Measurements from ENCODE around the gene HLA-DPB1. TPM values are rescaled to one million over a fixed set of nuclear protein-coding genes. Genes with fewer than 3 reads are reported as not detected.

Gene HLA-DPB1
- total and polyA plus RNA-seq, 2 donors (not counting 1 experiment from before 2014, with no cell fraction given), result 1.3 to 11.5 TPM

- H3K4me1 ChIP-seq (ENCODE audit: control insufficient read depth, extremely low read depth, insufficient read depth, low read length), result peaks cover 3% of the 10 kb centered on the region
- H4K20me1 ChIP-seq (ENCODE audit: control insufficient read depth, extremely low read depth, insufficient read depth, low read length), result no peaks in the 10 kb centered on the region
- DNase-seq (ENCODE audit: low read depth in 2 of 2), result no peak
- TF ChIP-seq, protein P1, sequence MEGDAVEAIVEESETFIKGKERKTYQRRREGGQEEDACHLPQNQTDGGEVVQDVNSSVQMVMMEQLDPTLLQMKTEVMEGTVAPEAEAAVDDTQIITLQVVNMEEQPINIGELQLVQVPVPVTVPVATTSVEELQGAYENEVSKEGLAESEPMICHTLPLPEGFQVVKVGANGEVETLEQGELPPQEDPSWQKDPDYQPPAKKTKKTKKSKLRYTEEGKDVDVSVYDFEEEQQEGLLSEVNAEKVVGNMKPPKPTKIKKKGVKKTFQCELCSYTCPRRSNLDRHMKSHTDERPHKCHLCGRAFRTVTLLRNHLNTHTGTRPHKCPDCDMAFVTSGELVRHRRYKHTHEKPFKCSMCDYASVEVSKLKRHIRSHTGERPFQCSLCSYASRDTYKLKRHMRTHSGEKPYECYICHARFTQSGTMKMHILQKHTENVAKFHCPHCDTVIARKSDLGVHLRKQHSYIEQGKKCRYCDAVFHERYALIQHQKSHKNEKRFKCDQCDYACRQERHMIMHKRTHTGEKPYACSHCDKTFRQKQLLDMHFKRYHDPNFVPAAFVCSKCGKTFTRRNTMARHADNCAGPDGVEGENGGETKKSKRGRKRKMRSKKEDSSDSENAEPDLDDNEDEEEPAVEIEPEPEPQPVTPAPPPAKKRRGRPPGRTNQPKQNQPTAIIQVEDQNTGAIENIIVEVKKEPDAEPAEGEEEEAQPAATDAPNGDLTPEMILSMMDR (conservative IDR thresholded peaks at IDR 0.05 in 1 of 2, IDR thresholded peaks at IDR 0.05 in 1 of 2; ENCODE audit: low read depth in 1 of 2, low read length in 2 of 2), result no peak
- no peak for TF ChIP-seq EZH2 (IDR thresholded peaks at IDR 0.05; ENCODE audit: low read length, missing control alignments)
- no peak overlapping the region for H3K4me3 ChIP-seq (replicated peaks in 1 of 4; ENCODE audit: control extremely low read depth in 1 of 4, insufficient read depth in 1 of 4, low read depth in 3 of 4, low read length in 4 of 4)
- H3K4me2 ChIP-seq (ENCODE audit: extremely low read depth, insufficient read depth, low read length), result no peak overlapping the region
- no peak overlapping the region for H2AFZ ChIP-seq (ENCODE audit: low read length)
- H3K27me3 ChIP-seq (ENCODE audit: control insufficient read depth, insufficient read depth, low read length), result peaks cover 3% of the 10 kb centered on the region
- no peaks in the 10 kb centered on the region for H3K9me3 ChIP-seq (ENCODE audit: control insufficient read depth, insufficient read depth, low read depth, low read length)
- no peak overlapping the region for H3K9ac ChIP-seq (ENCODE audit: insufficient read depth, low read length)
- H3K79me2 ChIP-seq (ENCODE audit: control insufficient read depth, insufficient read depth, low read length), result no peaks in the 10 kb centered on the region
- H3K27ac ChIP-seq (ENCODE audit: insufficient read depth, low read length), result no peak overlapping the region
- no peaks in the 10 kb centered on the region for H3K36me3 ChIP-seq (ENCODE audit: control insufficient read depth, insufficient read depth, low read length)
Measured at GRCh38 chr6:33076406-33076934, 680 bp downstream of the HLA-DPB1 start.

DNA sequence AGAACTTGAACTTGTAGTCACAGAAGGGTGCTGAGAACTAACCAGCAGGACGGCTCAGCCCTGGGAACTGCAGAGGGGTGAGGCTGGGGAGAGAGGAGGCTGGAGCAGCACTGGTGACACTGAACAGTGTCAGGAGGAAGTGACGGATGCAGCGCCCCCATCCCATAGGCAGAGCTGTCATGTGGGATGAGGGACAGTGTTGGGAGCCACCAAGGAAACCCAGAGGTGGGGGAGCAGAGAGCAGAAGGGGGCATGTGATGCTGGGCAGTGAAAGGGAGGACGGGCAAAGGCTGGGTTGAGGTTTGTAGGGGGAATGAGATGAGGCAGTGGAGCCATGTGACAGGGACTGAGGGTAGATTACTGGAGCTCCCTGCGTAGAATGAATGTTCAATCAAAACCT, 2.1 kb downstream of the HLA-DPB1 start:
- DNase-seq (ENCODE audit: low read depth in 2 of 2), result no peak
- no peaks in the 10 kb centered on the region for H3K27me3 ChIP-seq (ENCODE audit: control insufficient read depth, insufficient read depth, low read length)
- H3K9me3 ChIP-seq (ENCODE audit: control insufficient read depth, insufficient read depth, low read depth, low read length), result no peaks in the 10 kb centered on the region
- peaks cover 3% of the 10 kb centered on the region for H3K4me1 ChIP-seq (ENCODE audit: control insufficient read depth, extremely low read depth, insufficient read depth, low read length)
- H3K27ac ChIP-seq (ENCODE audit: insufficient read depth, low read length), result no peak overlapping the region
- H3K4me3 ChIP-seq (replicated peaks in 1 of 4; ENCODE audit: control extremely low read depth in 1 of 4, insufficient read depth in 1 of 4, low read depth in 3 of 4, low read length in 4 of 4), result no peak overlapping the region
- H3K9ac ChIP-seq (ENCODE audit: insufficient read depth, low read length), result no peak overlapping the region
- H4K20me1 ChIP-seq (ENCODE audit: control insufficient read depth, extremely low read depth, insufficient read depth, low read length), result no peaks in the 10 kb centered on the region
- H3K79me2 ChIP-seq (ENCODE audit: control insufficient read depth, insufficient read depth, low read length), result no peaks in the 10 kb centered on the region
- no peak overlapping the region for H3K4me2 ChIP-seq (ENCODE audit: extremely low read depth, insufficient read depth, low read length)
- no peaks in the 10 kb centered on the region for H3K36me3 ChIP-seq (ENCODE audit: control insufficient read depth, insufficient read depth, low read length)
- TF ChIP-seq EZH2 (IDR thresholded peaks at IDR 0.05; ENCODE audit: low read length, missing control alignments), result no peak
- TF ChIP-seq, protein P1 (conservative IDR thresholded peaks at IDR 0.05 in 1 of 2, IDR thresholded peaks at IDR 0.05 in 1 of 2; ENCODE audit: low read depth in 1 of 2, low read length in 2 of 2), result no peak
- H2AFZ ChIP-seq (ENCODE audit: low read length), result no peak overlapping the region

DNA sequence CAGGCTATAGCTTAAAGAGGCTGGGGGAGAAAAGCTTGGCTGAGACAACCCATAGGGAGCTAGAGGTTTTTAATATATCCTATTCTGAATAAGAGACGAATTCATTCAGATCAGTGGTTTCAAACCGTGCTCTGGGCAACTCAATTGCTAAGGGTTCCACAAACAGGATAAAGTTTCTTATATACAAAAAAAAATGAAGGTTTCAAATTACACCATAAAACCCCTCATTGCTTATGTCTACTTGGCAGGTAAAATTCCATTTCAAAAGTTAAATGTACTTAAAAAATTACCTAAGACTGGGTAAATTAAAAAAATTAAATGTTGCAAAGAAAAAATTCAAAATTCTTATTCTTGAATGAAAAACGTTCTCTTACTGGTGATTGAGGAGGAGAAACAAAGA, 2.7 kb downstream of the HLA-DPB1 start:
- H3K27ac ChIP-seq (ENCODE audit: insufficient read depth, low read length), result no peak overlapping the region
- H4K20me1 ChIP-seq (ENCODE audit: control insufficient read depth, extremely low read depth, insufficient read depth, low read length), result no peaks in the 10 kb centered on the region
- H3K36me3 ChIP-seq (ENCODE audit: control insufficient read depth, insufficient read depth, low read length), result no peaks in the 10 kb centered on the region
- no peak overlapping the region for H3K9ac ChIP-seq (ENCODE audit: insufficient read depth, low read length)
- no peak for DNase-seq (ENCODE audit: low read depth in 2 of 2)
- H3K79me2 ChIP-seq (ENCODE audit: control insufficient read depth, insufficient read depth, low read length), result no peaks in the 10 kb centered on the region
- no peaks in the 10 kb centered on the region for H3K9me3 ChIP-seq (ENCODE audit: control insufficient read depth, insufficient read depth, low read depth, low read length)
- H3K27me3 ChIP-seq (ENCODE audit: control insufficient read depth, insufficient read depth, low read length), result no peaks in the 10 kb centered on the region
- no peak overlapping the region for H3K4me2 ChIP-seq (ENCODE audit: extremely low read depth, insufficient read depth, low read length)
- TF ChIP-seq EZH2 (IDR thresholded peaks at IDR 0.05; ENCODE audit: low read length, missing control alignments), result no peak
- TF ChIP-seq, protein P1 (conservative IDR thresholded peaks at IDR 0.05 in 1 of 2, IDR thresholded peaks at IDR 0.05 in 1 of 2; ENCODE audit: low read depth in 1 of 2, low read length in 2 of 2), result no peak
- H3K4me1 ChIP-seq (ENCODE audit: control insufficient read depth, extremely low read depth, insufficient read depth, low read length), result peaks cover 3% of the 10 kb centered on the region
- H2AFZ ChIP-seq (ENCODE audit: low read length), result no peak overlapping the region
- H3K4me3 ChIP-seq (replicated peaks in 1 of 4; ENCODE audit: control extremely low read depth in 1 of 4, insufficient read depth in 1 of 4, low read depth in 3 of 4, low read length in 4 of 4), result no peak overlapping the region
